Brain microvascular endothelial cell (primary cell): ENCODE measurements around the gene CROCC2.

ENCODE experiments used
- DNase-seq: peaks from one replicate; pipeline ENCODE4 v3.0.0-alpha.2; 2020
- H3K27ac ChIP-seq: fragments of 250-450 bp; sonication (Bioruptor Pico); 2 replicates; pipeline ENCODE4 v1.5.1; 2020; ENCODE audit warnings: mild to moderate bottlenecking, moderate library complexity
- H3K27me3 ChIP-seq: fragments of 250-450 bp; sonication (Bioruptor Pico); replicated peaks from 2 replicates; pipeline ENCODE4 v1.5.1; 2020; ENCODE audit warnings: mild to moderate bottlenecking
- H3K36me3 ChIP-seq: fragments of 250-450 bp; sonication (Bioruptor Pico); replicated peaks from 2 replicates; pipeline ENCODE4 v1.5.1; 2020; ENCODE audit warnings: mild to moderate bottlenecking
- H3K4me3 ChIP-seq: 2 replicates; pipeline ENCODE4 v1.5.1; 2011; ENCODE audit warnings: low read depth, mild to moderate bottlenecking, control low read depth, low read length, moderate library complexity
- in situ Hi-C: cut with HindIII; loops from 2 replicates; pipeline ENCODE4 v1.10.0; 2017; ENCODE audit warnings: low sequenced_read_pairs, low pct_ligation_motif_present
- TF ChIP-seq, protein P1 (sequence below): IDR thresholded peaks from 2 replicates; pipeline ENCODE4 v1.5.1; 2011; ENCODE audit warnings: low read depth, mild to moderate bottlenecking, moderate library complexity, low read length, control low read depth, inconsistent platforms; ENCODE audit errors: missing control alignments

Gene CROCC2

DNA sequence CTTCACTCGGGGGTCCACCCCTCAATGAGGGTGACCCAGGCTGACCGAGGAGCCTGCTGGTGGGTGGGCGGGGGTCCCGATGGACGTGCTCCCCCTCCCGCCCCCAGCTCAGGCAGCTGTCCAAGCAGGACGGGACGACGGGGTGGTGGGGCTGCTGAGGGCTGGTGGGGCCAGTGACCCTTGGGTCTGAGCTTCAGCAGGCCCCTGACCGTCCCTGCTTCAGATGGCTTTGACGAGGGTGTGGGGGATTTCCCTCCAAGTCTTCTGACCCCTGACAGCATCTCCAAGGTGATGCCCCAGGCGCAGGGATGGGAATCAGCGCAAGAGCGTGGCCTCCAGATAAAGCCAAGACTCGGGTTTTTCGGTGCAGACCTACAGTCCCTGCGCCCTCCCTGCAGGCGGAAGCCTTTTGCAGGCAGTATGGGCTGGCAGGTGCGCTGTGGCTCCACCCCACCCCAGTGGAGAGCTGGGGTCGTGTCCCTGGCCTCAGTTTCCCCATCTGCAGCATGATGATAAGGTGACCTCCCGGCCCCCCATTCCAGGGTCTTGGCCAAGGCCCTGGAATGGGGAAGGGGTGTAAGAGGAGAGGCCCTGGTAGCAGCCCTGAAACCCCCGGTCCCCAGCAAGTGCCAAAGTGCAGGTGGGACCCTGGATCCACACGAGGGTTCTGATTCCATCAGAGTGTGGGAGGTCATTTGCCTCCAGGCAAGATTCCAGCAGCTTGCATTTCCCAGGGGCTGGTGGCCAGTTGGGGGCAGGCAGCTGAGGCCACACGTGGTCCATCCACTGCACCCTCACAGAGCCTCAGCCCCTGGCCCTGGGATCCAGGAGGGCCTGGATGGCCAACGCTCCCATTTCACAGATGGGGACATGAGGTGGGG is 8.7 kb downstream of the CROCC2 start:
- TF ChIP-seq, protein P1, sequence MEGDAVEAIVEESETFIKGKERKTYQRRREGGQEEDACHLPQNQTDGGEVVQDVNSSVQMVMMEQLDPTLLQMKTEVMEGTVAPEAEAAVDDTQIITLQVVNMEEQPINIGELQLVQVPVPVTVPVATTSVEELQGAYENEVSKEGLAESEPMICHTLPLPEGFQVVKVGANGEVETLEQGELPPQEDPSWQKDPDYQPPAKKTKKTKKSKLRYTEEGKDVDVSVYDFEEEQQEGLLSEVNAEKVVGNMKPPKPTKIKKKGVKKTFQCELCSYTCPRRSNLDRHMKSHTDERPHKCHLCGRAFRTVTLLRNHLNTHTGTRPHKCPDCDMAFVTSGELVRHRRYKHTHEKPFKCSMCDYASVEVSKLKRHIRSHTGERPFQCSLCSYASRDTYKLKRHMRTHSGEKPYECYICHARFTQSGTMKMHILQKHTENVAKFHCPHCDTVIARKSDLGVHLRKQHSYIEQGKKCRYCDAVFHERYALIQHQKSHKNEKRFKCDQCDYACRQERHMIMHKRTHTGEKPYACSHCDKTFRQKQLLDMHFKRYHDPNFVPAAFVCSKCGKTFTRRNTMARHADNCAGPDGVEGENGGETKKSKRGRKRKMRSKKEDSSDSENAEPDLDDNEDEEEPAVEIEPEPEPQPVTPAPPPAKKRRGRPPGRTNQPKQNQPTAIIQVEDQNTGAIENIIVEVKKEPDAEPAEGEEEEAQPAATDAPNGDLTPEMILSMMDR, result no peak
- Histone ChIP-seq H3K27me3 (peaks cover 2% of the 10 kb centered on the region), H3K27ac (no peak overlapping the region), H3K4me3 (no peak overlapping the region), H3K36me3 (no peaks in the 10 kb centered on the region)
- in situ Hi-C loops, result no loop called here
- no peak for DNase-seq

DNA sequence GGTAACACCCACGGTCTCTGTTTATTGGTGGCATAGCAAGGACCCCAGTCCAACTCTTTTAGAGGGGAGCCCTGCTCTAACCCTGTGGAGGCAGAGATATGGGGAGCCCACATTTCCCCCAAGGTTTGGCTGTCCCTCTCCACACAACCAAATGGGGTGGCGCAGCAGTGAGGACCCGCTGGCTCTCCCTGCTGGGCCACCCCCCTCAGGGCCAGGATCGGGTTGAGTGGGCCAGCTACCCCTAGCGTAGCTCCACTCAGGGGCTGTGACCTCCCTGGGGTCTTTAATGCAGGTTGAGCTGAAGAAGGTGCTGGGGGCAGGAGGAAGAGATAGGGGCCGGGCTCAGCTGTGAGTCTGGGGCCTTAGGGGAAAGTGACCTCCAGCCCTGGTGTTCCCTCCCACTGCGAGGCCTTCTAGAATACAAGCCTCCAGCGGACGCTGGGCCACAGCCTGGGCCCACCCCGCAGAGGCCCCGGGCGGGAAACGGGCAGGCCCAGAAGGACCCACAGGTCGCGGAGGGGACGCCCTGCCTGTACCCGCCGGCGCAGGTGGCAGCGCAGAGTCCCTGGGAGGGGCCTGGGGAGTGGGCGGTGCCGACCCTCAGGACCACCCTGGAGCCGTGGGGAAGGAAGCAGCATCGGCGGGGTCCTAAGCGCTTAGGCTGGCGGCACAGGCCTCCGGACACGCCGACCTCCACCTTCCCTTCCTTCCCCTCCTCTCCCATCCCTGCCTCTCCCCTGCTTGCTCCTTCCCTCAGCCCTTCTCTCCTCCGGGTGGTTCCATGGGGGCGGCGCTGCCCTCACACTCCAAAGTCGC is 9.6 kb downstream of the CROCC2 start:
- Histone ChIP-seq H3K27ac (no peak overlapping the region), H3K36me3 (no peaks in the 10 kb centered on the region), H3K4me3 (no peak overlapping the region), H3K27me3 (peaks cover 2% of the 10 kb centered on the region)
- TF ChIP-seq, protein P1, result no peak
- in situ Hi-C loops, result no loop called here
- no peak for DNase-seq

DNA sequence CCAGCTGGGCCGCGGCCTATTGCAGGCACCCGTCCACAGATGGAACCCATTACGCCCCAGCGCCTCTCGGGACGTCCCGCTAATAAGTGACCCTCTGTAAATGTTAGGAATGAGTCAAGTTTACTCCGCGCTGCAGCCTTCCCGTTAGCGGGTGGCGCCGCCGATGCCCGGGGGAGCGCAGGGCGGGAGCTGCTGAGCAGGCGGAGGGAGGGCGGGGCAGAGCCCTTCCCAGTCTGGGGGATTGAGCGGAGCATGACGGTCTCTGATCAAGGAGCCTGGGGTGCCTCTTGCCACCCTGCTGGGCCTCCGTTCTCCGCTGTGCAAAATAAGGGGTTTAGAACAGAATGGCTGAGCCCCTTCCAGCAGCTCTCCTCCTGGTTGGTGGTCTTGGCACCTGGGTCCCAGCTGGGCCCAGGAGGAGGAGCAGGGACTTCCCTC is 10.5 kb downstream of the CROCC2 start:
- Histone ChIP-seq H3K4me3 (no peak overlapping the region), H3K27me3 (peaks cover 2% of the 10 kb centered on the region), H3K27ac (no peak overlapping the region), H3K36me3 (no peaks in the 10 kb centered on the region)
- peak; percentile 30 for DNase-seq
- in situ Hi-C loops, result no loop called here
- TF ChIP-seq, protein P1, result no peak

DNA sequence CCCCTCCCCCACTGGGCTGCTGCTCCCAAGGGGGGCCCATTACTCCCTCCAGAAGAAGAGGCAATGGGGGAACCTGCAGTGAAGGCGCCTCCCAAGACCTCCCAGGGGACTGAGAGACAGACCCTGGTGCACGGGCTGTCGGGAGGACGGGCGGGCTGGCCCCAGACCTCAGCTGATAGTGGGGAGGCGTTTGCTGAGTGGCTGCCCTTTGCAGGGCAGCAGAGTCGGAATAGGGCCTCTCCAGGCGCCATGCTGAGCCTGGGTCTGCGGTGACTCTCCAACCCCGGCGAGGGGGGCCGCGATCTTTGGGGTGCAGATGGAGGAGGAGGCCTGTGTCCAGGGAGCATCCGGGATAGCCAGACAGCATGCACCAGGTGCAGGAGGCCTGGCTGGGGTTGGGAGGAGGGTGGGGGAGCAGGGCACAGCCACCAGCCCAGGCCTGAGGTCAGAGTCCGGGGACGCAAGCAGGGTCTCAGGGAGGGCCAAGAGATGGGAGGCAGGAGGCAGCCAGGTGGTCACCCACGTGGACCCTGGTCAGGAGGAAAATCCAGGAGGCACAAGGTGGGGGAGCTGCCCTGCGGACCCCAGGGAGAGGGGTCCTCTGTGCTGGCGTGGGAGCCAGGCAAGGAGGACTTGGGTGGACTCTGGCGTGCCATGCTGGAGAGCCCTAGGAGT is 11.0 kb downstream of the CROCC2 start:
- Histone ChIP-seq H3K36me3 (no peaks in the 10 kb centered on the region), H3K27ac (no peak overlapping the region), H3K4me3 (no peak overlapping the region), H3K27me3 (no peaks in the 10 kb centered on the region)
- in situ Hi-C loops, result no loop called here
- TF ChIP-seq, protein P1, result no peak
- no peak for DNase-seq

DNA sequence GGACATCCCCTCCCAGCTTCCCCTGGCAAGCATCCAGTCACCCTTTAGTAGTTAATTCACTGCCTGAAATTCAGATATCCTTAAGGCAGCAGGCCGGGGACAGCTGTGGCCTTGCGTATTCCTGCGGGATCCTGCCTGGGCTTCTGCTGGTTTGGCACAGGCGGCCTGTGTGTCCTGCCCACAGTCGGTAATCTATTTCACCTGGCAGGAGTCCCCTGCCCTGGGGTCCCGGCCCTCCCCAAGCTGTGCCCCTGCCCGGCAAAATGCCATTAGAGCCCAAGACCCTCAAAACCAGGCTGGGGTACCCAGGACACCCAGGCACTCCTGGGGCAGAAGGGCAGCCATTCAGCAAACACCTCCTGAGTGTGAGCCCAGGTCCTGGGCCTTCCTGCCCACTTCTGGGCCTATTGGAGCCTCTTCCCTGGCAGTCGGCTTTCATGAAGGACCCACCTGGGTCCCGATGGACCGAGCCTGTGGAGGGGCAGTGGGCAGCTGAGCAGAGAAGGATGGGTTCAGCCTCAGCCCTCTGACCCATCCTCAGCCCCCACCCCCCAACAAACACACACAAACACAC is 11.6 kb downstream of the CROCC2 start:
- Histone ChIP-seq H3K27me3 (no peaks in the 10 kb centered on the region), H3K4me3 (no peak overlapping the region), H3K27ac (no peak overlapping the region), H3K36me3 (no peaks in the 10 kb centered on the region)
- no peak for DNase-seq
- TF ChIP-seq, protein P1, result no peak
- in situ Hi-C loops, result no loop called here
